Kidney epithelial cell (primary cell): ENCODE data around the gene CPPED1. TPM values are rescaled to one million over a fixed set of nuclear protein-coding genes. Genes with fewer than 3 reads are reported as not detected.

ENCODE experiments used
- DNase-seq: peaks from one replicate; pipeline ENCODE4 v3.0.0-alpha.2; 2010; ENCODE audit warnings: low read depth
- H3K27me3 ChIP-seq: 2 replicates; pipeline ENCODE4 v1.6.0; 2011; ENCODE audit warnings: low read length; ENCODE audit not compliant: control insufficient read depth, insufficient read depth
- H3K36me3 ChIP-seq: 2 replicates; pipeline ENCODE4 v1.5.1; 2011; ENCODE audit warnings: low read length; ENCODE audit not compliant: control insufficient read depth, insufficient read depth
- H3K4me3 ChIP-seq: 2 replicates; pipeline ENCODE4 v1.5.1; 2011; ENCODE audit warnings: low read depth, mild to moderate bottlenecking, control low read depth, low read length
- CTCF ChIP-seq: IDR thresholded peaks from 2 replicates; pipeline ENCODE4 v1.5.1; 2011; ENCODE audit warnings: mild to moderate bottlenecking, moderate library complexity, low read length, control low read depth, inconsistent platforms; ENCODE audit not compliant: insufficient read depth, poor library complexity, severe bottlenecking
- total RNA-seq: library from RNA; depleted of rRNA; stranded (reverse); fragments of >200 nt; gene quantifications from 2 replicates; pipeline ENCODE4 v1.2.3, GENCODE V29; 2015

CPPED1 gene
- total RNA-seq, 1 donor from 2014 or later = 25.3 TPM

- Histone ChIP-seq H3K27me3 (no peaks in the 10 kb centered on the region), H3K36me3 (no peaks in the 10 kb centered on the region), H3K4me3 (no peak overlapping the region)
- peak; percentile 88 for DNase-seq
- TF ChIP-seq CTCF = no peak
These were observed 193.6 kb downstream of the CPPED1 start for GRCh38 chr16:12609937-12610699.

Other genes with a start within 250 kb of the CPPED1 start
- gene SHISA9, start 97.7 kb upstream of the CPPED1 start, total RNA-seq = 32.8 and 36.4 TPM in 2 replicates